ENCODE measurements around the gene CTNNA2.

GRCh38 chr2:80634590-80634989 lies 1121.7 kb downstream of the CTNNA2 start:
- TF ChIP-seq POLR2A (IDR thresholded peaks at IDR 0.05) (no peak), CTCF (IDR thresholded peaks at IDR 0.05) (no peak), EP300 (IDR thresholded peaks at IDR 0.05) (no peak)
